CD4-positive, alpha-beta T cell treated with Interleukin-4 for 1 hour (primary cell): ENCODE data around the gene JAKMIP1.

Source experiments
- DNase-seq, 2 donors: peaks; one replicate each; pipeline ENCODE4 v3.0.0-alpha.2; 2020 to 2022

Gene JAKMIP1

GRCh38 chr4:6199422-6199921, 877 bp downstream of the JAKMIP1 start:
- peak in 1 of 2 donors; percentile 56 for DNase-seq

- DNase-seq: no peak
These were observed 1.5 kb downstream of the JAKMIP1 start for GRCh38 chr4:6198768-6199421.

- DNase-seq: peak; percentile 38 to 45
These were observed 2.1 kb downstream of the JAKMIP1 start for GRCh38 chr4:6198278-6198677.

- no peak for DNase-seq
These were observed 2.7 kb downstream of the JAKMIP1 start for GRCh38 chr4:6197433-6198174.

- no peak for DNase-seq
These were observed 3.5 kb downstream of the JAKMIP1 start for GRCh38 chr4:6196871-6197270.

GRCh38 chr4:6196324-6196723, 4.0 kb downstream of the JAKMIP1 start:
- DNase-seq: no peak

GRCh38 chr4:6195602-6196319, 4.6 kb downstream of the JAKMIP1 start:
- no peak for DNase-seq

GRCh38 chr4:6194458-6195195, 5.7 kb downstream of the JAKMIP1 start:
- no peak for DNase-seq

GRCh38 chr4:6193399-6193798, 7.0 kb downstream of the JAKMIP1 start:
- no peak for DNase-seq

GRCh38 chr4:6192245-6192644, 8.1 kb downstream of the JAKMIP1 start:
- DNase-seq: no peak

- DNase-seq: no peak
These were observed 8.8 kb downstream of the JAKMIP1 start for GRCh38 chr4:6191448-6192130.

GRCh38 chr4:6190486-6190885, 9.9 kb downstream of the JAKMIP1 start:
- no peak for DNase-seq

- DNase-seq: no peak
These were observed 10.8 kb downstream of the JAKMIP1 start for GRCh38 chr4:6189511-6189910.

GRCh38 chr4:6188687-6189305, 11.6 kb downstream of the JAKMIP1 start:
- no peak for DNase-seq

- DNase-seq: no peak
These were observed 16.2 kb downstream of the JAKMIP1 start for GRCh38 chr4:6184169-6184568.

GRCh38 chr4:6183740-6184139, 16.6 kb downstream of the JAKMIP1 start:
- peak in 1 of 2 donors; percentile 36 for DNase-seq

GRCh38 chr4:6182376-6183280, 17.7 kb downstream of the JAKMIP1 start:
- DNase-seq: no peak

GRCh38 chr4:6180841-6181631, 19.3 kb downstream of the JAKMIP1 start:
- peak; percentile 42 to 77 for DNase-seq

- peak in 1 of 2 donors; percentile 53 for DNase-seq
These were observed 21.0 kb downstream of the JAKMIP1 start for GRCh38 chr4:6179362-6179761.

- DNase-seq: no peak
These were observed 21.6 kb downstream of the JAKMIP1 start for GRCh38 chr4:6178757-6179156.
